ENCODE results near the gene PITPNM2. TPM values are rescaled to one million over a fixed set of nuclear protein-coding genes. Genes with fewer than 3 reads are reported as not detected.

PITPNM2 gene
- total and polyA plus RNA-seq, 5 donors, result 10.8 to 26.8 (median 19.5) TPM

- no peak overlapping the region for H3K4me3 ChIP-seq (ENCODE audit: low read length)
- DNase-seq, result no peak
- H3K27me3 ChIP-seq (ENCODE audit: control insufficient read depth, insufficient read depth), result no peaks in the 10 kb centered on the region
- WGBS, result 86% methylated on average over 4 of the region's 4 CpGs
- H3K27ac ChIP-seq (ENCODE audit: low read length), result peak overlapping the region; percentile 33
- no peak for ATAC-seq
- intact Hi-C loops (cut with DNase I), result loop anchor here in 1 of 4 donors (10.0 kb wide), 1 partner anchor 49 kb away; no protein-coding TSS in a partner anchor
- H3K9me3 ChIP-seq (ENCODE audit: control insufficient read depth, low read length), result no peaks in the 10 kb centered on the region
- peaks cover 25% of the 10 kb centered on the region for H3K4me1 ChIP-seq (ENCODE audit: control insufficient read depth, insufficient read depth, low read length)
These were observed 7.0 kb downstream of the PITPNM2 start for GRCh38 chr12:123143736-123144461.

GRCh38 chr12:123142921-123143735 is 7.8 kb downstream of the PITPNM2 start:
- H3K9me3 ChIP-seq (ENCODE audit: control insufficient read depth, low read length), result no peaks in the 10 kb centered on the region
- H3K4me1 ChIP-seq (ENCODE audit: control insufficient read depth, insufficient read depth, low read length), result peaks cover 21% of the 10 kb centered on the region
- 79% methylated on average over 11 of the region's 11 CpGs for WGBS
- H3K4me3 ChIP-seq (ENCODE audit: low read length), result no peak overlapping the region
- intact Hi-C loops (cut with DNase I), result loop anchor here in 1 of 4 donors (10.0 kb wide), 1 partner anchor 48 kb away; no protein-coding TSS in a partner anchor
- ATAC-seq, result peak in 1 of 2 donors; percentile 1
- peak overlapping the region; percentile 19 for H3K27ac ChIP-seq (ENCODE audit: low read length)
- no peaks in the 10 kb centered on the region for H3K27me3 ChIP-seq (ENCODE audit: control insufficient read depth, insufficient read depth)
- DNase-seq, result no peak

DNA sequence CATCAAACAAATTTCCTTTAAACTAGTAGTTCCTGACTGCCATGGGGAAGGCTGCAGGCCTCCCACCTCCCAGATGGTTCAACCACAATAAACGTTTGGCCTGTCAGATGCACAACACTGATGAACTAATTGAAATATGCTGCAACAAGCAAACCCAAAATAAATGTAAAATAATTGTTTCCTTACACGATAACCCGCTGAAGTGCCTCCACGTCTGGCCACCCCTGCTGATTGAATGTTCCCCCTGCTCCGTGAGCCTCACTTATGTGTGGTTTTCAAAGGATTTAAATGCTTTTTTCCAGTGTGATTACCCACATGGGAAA is 8.4 kb downstream of the PITPNM2 start:
- no peak overlapping the region for H3K4me3 ChIP-seq (ENCODE audit: low read length)
- no peak for ATAC-seq
- no peaks in the 10 kb centered on the region for H3K27me3 ChIP-seq (ENCODE audit: control insufficient read depth, insufficient read depth)
- peaks cover 21% of the 10 kb centered on the region for H3K4me1 ChIP-seq (ENCODE audit: control insufficient read depth, insufficient read depth, low read length)
- H3K9me3 ChIP-seq (ENCODE audit: control insufficient read depth, low read length), result no peaks in the 10 kb centered on the region
- WGBS, result 78% methylated on average over 5 of the region's 5 CpGs
- intact Hi-C loops (cut with DNase I), result loop anchor here in 1 of 4 donors (10.0 kb wide), 1 partner anchor 48 kb away; no protein-coding TSS in a partner anchor
- peak overlapping the region; percentile 44 for H3K27ac ChIP-seq (ENCODE audit: low read length)
- no peak for DNase-seq

- ATAC-seq (peak; percentile 86 to 94), DNase-seq (peak; percentile 77 to 85 (median 77))
- intact Hi-C loops (cut with DNase I), result loop anchor here in 1 of 4 donors (10.0 kb wide), 1 partner anchor 47 kb away; no protein-coding TSS in a partner anchor
- no peaks in the 10 kb centered on the region for H3K9me3 ChIP-seq (ENCODE audit: control insufficient read depth, low read length)
- no peaks in the 10 kb centered on the region for H3K27me3 ChIP-seq (ENCODE audit: control insufficient read depth, insufficient read depth)
- no peak overlapping the region for H3K4me3 ChIP-seq (ENCODE audit: low read length)
- peak overlapping the region; percentile 77 for H3K27ac ChIP-seq (ENCODE audit: low read length)
- WGBS, result 49% methylated on average over 15 of the region's 15 CpGs
- H3K4me1 ChIP-seq (ENCODE audit: control insufficient read depth, insufficient read depth, low read length), result peaks cover 21% of the 10 kb centered on the region
These were observed 9.0 kb downstream of the PITPNM2 start for GRCh38 chr12:123141615-123142517.

GRCh38 chr12:123140676-123141614 is 9.9 kb downstream of the PITPNM2 start:
- Histone ChIP-seq H3K27me3 (ENCODE audit: control insufficient read depth, insufficient read depth) (no peaks in the 10 kb centered on the region), H3K9me3 (ENCODE audit: control insufficient read depth, low read length) (no peaks in the 10 kb centered on the region), H3K27ac (ENCODE audit: low read length) (peak overlapping the region; percentile 77), H3K4me1 (ENCODE audit: control insufficient read depth, insufficient read depth, low read length) (peaks cover 21% of the 10 kb centered on the region), H3K4me3 (ENCODE audit: low read length) (no peak overlapping the region)
- no peak for ATAC-seq
- intact Hi-C loops (cut with DNase I), result loop anchor here in 1 of 4 donors (10.0 kb wide), 1 partner anchor 46 kb away; no protein-coding TSS in a partner anchor
- DNase-seq, result no peak
- WGBS, result 86% methylated on average over 6 of the region's 6 CpGs

DNA sequence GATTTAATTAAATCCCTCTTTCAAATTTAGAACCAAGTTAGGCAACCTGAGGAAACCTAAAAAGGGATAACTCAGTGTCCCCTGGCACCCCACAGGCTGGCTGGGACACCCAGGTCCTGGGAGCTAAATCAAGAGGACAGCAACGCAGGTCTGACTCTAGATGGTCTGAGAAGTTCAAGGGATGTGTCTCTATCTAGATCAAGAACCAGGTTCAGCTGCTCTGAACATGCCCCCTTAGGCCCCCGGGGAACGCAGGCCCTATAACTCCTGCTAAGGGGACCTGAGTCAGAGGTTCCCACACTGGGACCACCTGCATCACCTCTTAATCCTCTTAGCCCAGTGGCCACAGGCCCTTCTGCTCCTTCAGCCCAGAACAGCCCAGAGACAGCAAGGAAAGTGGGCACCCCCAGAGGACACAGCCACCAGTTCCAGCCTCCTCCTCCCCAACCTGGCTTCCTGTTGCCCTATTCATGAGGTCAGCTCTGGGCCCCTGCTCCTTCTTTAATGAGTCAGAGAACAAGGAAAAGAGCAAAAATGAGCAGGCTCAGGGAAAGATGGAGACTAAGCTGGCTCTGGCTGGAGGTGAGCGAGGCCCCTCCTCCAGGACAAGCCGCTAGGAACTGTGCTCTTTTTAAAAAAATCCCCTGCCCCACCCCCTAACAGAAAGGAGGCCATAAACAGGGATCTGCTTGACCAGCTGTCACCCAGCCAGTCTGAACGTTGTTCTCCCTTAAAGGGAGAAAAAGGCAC is 10.8 kb downstream of the PITPNM2 start:
- H3K4me3 ChIP-seq (ENCODE audit: low read length), result no peak overlapping the region
- peak overlapping the region; percentile 11 for H3K27ac ChIP-seq (ENCODE audit: low read length)
- H3K27me3 ChIP-seq (ENCODE audit: control insufficient read depth, insufficient read depth), result no peaks in the 10 kb centered on the region
- WGBS, result 64% methylated on average over 6 of the region's 6 CpGs
- no peaks in the 10 kb centered on the region for H3K9me3 ChIP-seq (ENCODE audit: control insufficient read depth, low read length)
- ATAC-seq, result peak; percentile 18 to 58
- DNase-seq, result peak in 2 of 3 donors; percentile 50 to 67
- peaks cover 21% of the 10 kb centered on the region for H3K4me1 ChIP-seq (ENCODE audit: control insufficient read depth, insufficient read depth, low read length)
- intact Hi-C loops (cut with DNase I), result loop anchor here in 1 of 4 donors (10.0 kb wide), 1 partner anchor 45 kb away; no protein-coding TSS in a partner anchor

DNA sequence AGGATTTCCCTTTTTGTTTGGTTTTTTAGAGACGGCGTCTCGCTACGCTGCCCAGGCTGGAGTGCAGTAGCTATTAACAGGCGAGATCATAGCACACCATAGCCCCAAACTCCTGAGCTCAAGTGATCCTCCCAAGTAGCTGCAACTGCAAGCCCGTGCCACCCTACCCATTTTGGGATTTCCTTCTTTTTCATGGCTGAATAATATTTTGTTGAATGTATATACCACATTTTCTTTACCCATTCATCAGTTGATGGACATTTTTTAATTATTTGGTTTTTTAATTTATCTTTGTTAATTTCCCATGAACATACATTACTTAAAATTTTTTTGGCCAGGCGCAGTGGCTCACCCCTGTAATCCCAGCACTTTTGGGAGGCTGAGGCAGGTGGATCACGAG is 15.2 kb downstream of the PITPNM2 start:
- intact Hi-C loops (cut with DNase I), result no loop called here
- DNase-seq (no peak), ATAC-seq (no peak)
- Histone ChIP-seq H3K27ac (ENCODE audit: low read length) (no peak overlapping the region), H3K4me3 (ENCODE audit: low read length) (no peak overlapping the region), H3K9me3 (ENCODE audit: control insufficient read depth, low read length) (no peaks in the 10 kb centered on the region), H3K4me1 (ENCODE audit: control insufficient read depth, insufficient read depth, low read length) (peaks cover 18% of the 10 kb centered on the region), H3K27me3 (ENCODE audit: control insufficient read depth, insufficient read depth) (no peaks in the 10 kb centered on the region)
- 73% methylated on average over 8 of the region's 8 CpGs for WGBS

- intact Hi-C loops (cut with DNase I), result no loop called here
- no peak overlapping the region for H3K4me3 ChIP-seq (ENCODE audit: low read length)
- no peak for ATAC-seq
- H3K27me3 ChIP-seq (ENCODE audit: control insufficient read depth, insufficient read depth), result no peaks in the 10 kb centered on the region
- no peaks in the 10 kb centered on the region for H3K9me3 ChIP-seq (ENCODE audit: control insufficient read depth, low read length)
- H3K27ac ChIP-seq (ENCODE audit: low read length), result no peak overlapping the region
- peaks cover 10% of the 10 kb centered on the region for H3K4me1 ChIP-seq (ENCODE audit: control insufficient read depth, insufficient read depth, low read length)
- DNase-seq, result no peak
- WGBS, result 93% methylated on average over 6 of the region's 6 CpGs
These were observed 16.1 kb downstream of the PITPNM2 start for GRCh38 chr12:123134826-123135225.

DNA sequence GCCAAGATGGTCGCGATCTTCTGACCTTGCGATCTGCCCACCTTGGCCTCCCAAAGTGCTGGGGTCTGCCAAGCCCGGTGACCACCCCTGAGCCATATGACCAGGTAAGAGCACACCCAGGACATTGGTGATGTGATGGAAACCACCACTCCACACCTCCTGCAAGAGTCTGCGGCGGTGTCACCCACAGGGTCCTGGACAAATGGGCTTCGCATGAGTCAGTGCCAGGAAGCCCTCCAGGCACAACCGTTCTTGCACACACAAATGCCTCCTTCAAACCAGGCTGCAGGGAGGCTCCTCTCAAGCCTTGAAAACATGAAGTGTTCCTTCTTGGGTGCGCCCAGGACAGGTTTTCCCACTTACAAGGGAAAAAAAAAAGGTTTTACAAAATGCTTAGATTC is 16.6 kb downstream of the PITPNM2 start:
- Histone ChIP-seq H3K27ac (ENCODE audit: low read length) (no peak overlapping the region), H3K27me3 (ENCODE audit: control insufficient read depth, insufficient read depth) (no peaks in the 10 kb centered on the region), H3K9me3 (ENCODE audit: control insufficient read depth, low read length) (no peaks in the 10 kb centered on the region), H3K4me3 (ENCODE audit: low read length) (no peak overlapping the region), H3K4me1 (ENCODE audit: control insufficient read depth, insufficient read depth, low read length) (peaks cover 9% of the 10 kb centered on the region)
- 96% methylated on average over 9 of the region's 9 CpGs for WGBS
- DNase-seq, result no peak
- no peak for ATAC-seq
- intact Hi-C loops (cut with DNase I), result no loop called here

All from right cardiac atrium (tissue), 5 donors.